Brain pericyte (primary cell): ENCODE measurements around the gene CHAC1.
"Not testable (repeated sequence)": the region's sequence is repeated elsewhere in the genome, so short reads cannot be mapped to it uniquely, and the experiment has no call there.

Experiments
- DNase-seq: peaks from one replicate; pipeline ENCODE4 v3.0.0-alpha.2; 2012; ENCODE audit warnings: low read depth, low spot score

CHAC1 gene

GRCh38 chr15:40937762-40938535, 15.3 kb upstream of the CHAC1 start:
- DNase-seq: no peak

GRCh38 chr15:40938536-40938870, 14.8 kb upstream of the CHAC1 start:
- DNase-seq: no peak

- no peak for DNase-seq
Measured at GRCh38 chr15:40940296-40940801, 12.9 kb upstream of the CHAC1 start.

DNA sequence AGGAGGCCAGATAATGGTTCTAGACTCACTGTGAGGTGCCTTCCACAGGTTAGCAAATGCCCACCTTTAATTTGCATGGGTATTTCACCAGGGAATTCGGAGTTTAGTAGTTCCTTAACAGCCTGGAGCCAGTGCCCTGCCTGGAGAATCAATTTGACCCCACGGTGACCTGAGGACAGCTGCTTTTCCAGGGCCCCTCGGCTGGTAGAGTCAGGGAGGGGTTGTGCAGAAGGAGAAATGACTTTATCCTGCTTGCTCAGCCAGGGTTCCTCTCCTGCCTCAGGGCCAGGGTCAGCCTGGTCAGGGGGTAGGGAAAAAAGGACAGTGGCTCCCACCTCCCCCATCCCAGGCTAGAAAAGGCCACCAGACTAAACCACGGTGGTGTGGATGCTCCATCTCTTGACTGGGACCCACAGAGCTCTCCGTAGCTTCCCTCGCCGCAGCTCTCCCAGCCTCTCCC, 12.2 kb upstream of the CHAC1 start:
- DNase-seq: no peak

DNA sequence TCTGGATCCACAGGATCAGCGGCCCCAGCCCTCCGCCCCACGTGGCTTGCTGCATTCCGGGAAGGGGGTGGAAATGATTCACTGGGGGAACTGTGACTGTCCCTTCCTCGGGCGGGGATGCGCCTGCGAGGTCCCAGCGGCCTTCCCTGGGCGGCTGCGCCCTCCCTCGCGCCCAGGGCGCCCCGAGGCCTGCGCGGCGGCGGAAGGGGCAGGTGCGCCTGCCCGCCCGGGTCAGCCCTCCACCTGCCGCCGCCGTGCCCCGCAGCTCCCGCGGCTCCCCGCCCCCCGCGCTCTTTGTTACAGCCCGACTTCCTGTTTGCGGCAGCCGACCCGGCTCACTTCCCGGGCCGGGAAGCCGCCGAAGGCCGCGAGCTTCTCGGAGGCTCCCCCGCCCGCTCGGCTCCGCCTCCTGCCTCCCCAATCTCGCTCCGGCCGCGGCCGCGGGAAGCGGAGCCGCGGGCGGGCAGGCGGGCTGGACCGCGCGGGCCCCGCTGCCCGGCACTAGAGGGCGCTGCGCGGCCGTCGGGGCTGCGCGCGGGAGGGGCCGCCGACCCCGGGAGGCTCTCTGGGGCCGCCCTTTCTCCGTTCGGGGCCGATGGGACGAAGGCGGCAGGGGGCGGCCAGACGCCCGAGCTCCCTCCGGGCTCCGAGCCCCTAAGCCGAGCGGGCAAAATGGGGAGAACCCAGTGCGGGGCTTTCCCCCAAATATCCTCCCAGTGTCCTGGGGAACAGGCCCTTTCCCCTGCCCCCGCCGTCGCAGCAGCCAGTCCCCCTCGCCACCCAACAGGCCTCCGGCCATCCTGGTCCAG, 11.5 kb upstream of the CHAC1 start:
- DNase-seq: no peak

GRCh38 chr15:40942337-40942854, 10.9 kb upstream of the CHAC1 start:
- DNase-seq: no peak

DNA sequence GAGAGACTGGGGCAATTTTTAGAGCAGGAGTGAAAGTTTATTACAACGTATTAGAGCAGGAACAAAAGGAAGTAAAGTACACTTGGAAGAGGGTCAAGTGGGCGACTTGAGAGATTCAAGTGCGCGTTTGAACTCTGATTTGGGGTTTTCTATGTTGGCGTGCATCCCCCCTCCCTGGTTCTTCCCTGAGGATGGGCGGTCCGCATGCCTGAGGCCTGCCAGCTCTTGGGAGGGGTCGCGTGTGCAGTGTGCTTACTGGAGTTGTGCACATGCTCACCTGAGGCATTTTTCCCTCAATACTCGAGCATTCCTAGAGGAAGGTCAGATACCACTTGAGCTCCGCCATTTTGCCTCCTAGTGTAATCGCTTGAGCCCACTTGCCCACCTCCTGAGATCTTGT, 10.4 kb upstream of the CHAC1 start:
- DNase-seq: no peak

DNA sequence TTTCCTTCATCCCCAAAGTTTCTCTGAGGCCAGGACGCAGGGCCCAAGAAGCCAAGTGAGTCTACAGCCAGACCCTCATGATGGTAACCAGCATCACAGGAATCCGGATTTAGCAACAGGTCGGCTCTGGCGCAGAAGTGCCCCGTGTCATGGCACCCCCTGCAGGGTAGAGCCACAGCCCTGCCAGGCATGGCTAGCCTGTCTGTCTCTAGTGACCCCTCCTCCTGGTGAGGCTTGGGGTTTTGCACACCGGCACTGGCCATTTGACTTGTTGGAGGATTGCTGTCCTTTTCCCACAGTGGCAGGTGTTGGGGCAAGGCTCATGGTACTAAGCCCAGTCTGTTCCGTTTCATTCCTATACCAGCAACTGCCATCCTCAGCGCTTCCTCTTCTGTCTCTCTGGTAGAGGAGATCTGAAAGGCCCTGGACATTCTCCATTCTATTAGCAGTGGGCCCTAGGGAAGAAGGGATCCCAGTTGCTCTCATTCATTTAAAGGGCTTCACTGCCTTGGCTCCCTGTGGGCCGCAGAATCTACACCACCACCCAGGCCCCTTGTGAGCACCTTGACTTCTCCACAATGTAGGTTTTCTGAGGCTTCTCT, 9.4 kb upstream of the CHAC1 start:
- no peak for DNase-seq

DNA sequence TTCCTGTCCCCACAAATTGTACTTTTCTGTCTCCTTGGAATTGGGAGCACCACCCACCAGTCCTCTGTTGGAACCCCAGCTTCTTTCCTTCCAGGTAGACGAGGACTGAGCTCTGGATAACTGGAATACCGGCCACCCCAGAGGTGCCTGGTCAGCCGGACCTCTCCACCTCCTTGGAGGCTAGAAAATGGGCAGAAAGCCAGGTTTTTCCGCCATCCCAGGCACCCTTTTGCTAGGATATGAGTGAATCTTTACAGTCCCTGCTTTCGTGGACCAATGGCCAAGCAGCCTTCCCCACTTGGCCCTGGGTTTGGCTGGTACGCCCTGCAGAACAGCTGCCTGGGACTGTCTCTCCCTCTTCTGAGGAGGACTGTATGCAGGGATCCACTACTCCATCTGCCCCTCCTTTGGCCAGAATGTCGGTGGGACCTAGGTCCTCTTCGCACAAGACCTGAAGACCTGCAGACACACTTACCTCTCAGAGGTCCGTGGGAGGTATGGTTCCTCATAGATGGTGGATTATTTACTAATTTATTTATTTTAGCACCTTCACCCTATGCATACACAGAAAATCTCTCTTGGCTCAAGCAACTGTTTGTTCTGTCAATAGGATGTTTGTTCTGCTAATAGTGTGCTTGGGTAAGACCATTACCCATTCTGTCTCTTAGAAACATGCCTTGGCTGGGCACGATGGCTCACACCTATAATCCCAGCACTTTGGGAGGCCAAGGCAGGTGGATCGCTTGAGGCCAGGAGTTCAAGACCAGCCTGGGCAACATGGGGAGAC, 8.6 kb upstream of the CHAC1 start:
- no peak for DNase-seq

DNA sequence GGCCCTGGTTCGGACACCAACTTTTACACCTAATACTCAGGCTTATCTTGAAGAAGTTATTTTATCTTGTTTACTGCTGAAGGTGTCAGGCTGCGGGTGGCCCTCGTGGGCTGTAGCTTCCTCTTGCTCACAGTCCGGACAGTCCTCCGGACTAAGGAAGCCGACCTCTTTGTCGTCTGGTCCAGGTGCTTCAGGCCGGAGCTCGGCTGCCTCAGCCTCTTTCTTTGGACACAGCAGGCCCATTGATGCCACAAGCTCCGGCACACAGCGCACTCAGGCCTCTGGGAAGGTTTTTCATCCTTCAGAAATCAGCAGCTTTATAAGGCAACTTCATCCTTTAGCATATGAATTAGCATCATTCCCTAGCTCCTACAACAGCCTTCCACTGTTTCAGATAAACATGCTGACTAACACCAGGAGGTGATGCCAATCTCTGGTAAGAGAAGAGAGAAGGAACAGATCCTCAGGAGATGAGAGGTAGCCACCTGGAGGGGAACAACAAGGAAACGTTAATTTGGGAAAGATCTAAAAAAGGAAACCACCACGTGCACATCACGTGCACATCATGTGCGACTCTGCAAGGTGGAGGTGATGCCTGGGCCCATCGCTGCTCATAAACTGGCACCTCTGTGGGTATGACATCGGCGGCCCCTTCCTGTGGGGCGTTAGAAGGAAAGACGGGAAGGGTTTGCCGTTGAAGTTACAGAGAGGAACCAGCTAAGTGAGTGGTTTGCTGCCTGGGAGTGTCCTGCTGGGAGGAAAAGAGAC, 4.4 kb upstream of the CHAC1 start:
- no peak for DNase-seq

GRCh38 chr15:40949756-40950207, 3.5 kb upstream of the CHAC1 start:
- no peak for DNase-seq

DNA sequence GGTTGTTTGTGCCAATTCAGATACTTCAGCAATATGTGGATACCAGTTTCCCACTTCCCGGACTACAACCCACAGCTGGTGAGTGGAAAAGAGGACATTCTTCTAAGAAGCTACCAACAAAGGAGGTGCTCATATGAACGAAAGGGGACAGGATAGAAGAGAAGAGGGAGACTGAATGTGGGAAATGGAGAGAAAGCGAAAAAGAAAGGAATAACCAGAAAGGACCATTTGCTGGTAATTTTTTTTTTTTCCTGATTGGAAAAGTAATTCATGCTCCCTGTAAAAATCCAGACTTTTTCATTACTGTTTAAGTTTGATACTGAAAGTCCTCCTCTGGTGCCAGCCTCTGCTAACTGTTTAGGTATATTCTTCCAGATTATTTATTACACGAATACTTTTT, 1.5 kb upstream of the CHAC1 start:
- DNase-seq: no peak

- DNase-seq: no peak
Measured at GRCh38 chr15:40952301-40952900, 870 bp upstream of the CHAC1 start.

DNA sequence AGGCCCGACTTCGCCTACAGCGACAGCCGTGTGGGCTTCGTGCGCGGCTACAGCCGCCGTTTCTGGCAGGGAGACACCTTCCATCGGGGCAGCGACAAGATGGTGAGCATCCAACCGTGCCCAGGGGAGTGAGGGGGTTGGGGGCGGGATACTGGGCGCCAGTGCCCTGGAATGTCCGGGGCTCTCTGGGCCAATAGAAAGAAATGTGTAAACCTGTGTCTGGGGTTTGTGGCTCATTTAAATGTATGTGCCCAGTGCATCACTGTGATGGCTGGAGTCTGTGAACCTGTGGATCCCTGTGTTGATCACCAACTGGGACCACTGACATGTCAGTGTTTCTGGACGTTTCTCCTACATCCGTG, 423 bp downstream of the CHAC1 start:
- DNase-seq: no peak

DNA sequence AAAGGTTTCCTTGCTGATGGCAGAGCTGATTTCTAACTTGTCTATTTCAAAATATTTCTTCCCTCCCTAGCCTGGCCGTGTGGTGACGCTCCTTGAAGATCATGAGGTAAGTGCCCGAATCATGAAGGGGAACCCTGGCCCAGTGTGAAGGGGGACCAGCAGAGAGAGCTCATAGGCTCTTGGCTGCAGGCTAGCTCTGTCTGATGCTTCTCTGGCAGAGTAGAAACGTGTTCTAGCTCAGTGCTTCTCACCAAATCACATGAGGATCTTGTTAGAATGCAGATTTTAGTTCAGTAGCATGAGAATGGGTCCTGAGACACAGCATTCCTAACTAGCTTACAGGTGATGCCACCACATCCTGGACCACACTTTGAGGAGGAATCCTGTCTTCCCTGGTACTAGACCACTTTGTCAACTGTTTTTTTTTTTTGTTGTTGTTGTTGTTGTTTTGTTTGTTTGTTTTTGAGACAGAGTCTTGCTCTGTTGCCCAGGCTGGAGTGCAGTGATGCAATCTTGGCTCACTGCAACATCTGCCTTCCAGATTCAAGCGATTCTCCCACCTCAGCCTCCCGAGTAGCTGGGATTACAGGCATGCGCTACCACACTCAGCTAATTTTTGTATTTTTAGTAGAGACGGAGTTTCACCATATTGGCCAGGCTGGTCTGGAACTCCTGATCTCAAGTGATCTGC, 1.0 kb downstream of the CHAC1 start:
- DNase-seq: not testable (repeated sequence)

DNA sequence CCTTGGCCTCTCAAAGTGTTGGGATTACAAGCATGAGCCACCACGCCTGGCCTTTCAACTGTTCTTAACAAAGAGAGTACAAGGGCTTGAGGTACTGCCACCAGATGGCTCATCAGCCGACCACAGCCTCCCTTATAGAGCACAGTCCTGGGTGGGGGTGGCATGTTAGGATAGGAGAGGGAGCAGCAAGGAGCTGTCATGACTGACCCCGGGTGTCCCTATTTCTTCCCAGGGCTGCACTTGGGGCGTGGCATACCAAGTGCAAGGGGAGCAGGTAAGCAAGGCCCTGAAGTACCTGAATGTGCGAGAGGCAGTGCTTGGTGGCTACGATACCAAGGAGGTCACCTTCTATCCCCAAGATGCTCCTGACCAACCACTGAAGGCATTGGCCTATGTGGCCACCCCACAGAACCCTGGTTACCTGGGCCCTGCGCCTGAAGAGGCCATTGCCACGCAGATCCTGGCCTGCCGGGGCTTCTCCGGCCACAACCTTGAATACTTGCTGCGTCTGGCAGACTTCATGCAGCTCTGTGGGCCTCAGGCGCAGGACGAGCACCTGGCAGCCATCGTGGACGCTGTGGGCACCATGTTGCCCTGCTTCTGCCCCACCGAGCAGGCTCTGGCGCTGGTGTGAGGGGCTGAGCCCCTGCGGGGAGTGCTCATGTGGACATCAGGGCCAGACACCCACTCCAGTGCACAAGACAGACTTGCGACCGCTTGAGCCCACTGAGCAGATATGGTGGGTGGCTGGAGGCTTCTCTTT, 2.1 kb downstream of the CHAC1 start:
- no peak for DNase-seq

GRCh38 chr15:40955930-40956540, 2.8 kb downstream of the CHAC1 start:
- no peak for DNase-seq

- DNase-seq: no peak
Measured at GRCh38 chr15:40956541-40956982, 3.3 kb downstream of the CHAC1 start.
